GM20000 (cell line): Measurements from ENCODE around the gene TCEANC2.
"Not testable (repeated sequence)": the region's sequence is repeated elsewhere in the genome, so short reads cannot be mapped to it uniquely, and the experiment has no call there.

Experiments used
- DNase-seq: peaks from one replicate; pipeline ENCODE4 v3.0.0; 2012; ENCODE audit warnings: low spot score
- CTCF ChIP-seq: IDR thresholded peaks from 2 replicates; pipeline ENCODE4 v1.5.1; 2012; ENCODE audit warnings: mild to moderate bottlenecking, control low read depth; ENCODE audit errors: extremely low read depth, missing control alignments

TCEANC2 gene

GRCh38 chr1:54037476-54037875, 15.9 kb upstream of the TCEANC2 start:
- TF ChIP-seq CTCF, result no peak
- DNase-seq, result no peak

GRCh38 chr1:54041806-54042205, 11.6 kb upstream of the TCEANC2 start:
- TF ChIP-seq CTCF, result no peak
- no peak for DNase-seq

DNA sequence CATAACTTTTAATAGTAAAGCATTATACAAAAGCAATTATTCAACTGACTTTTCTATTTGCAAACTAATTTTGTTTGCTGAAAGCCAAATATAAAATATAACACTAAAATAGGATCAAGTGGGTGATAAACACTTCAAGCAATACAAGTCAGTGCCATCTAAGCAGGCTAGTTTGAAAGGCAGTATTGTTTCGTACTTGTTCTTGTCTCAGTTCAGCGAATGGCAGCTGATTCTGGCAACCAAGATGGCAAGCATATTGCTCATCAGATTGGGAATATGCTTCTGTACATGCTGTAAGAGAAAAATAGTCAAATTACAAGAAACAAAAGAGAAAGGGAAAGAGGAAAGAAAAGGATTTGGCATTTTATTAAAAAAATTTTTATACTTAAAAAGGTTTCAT, 7.9 kb upstream of the TCEANC2 start:
- no peak for DNase-seq
- no peak for TF ChIP-seq CTCF

GRCh38 chr1:54046671-54047383, 6.6 kb upstream of the TCEANC2 start:
- no peak for DNase-seq
- no peak for TF ChIP-seq CTCF

DNA sequence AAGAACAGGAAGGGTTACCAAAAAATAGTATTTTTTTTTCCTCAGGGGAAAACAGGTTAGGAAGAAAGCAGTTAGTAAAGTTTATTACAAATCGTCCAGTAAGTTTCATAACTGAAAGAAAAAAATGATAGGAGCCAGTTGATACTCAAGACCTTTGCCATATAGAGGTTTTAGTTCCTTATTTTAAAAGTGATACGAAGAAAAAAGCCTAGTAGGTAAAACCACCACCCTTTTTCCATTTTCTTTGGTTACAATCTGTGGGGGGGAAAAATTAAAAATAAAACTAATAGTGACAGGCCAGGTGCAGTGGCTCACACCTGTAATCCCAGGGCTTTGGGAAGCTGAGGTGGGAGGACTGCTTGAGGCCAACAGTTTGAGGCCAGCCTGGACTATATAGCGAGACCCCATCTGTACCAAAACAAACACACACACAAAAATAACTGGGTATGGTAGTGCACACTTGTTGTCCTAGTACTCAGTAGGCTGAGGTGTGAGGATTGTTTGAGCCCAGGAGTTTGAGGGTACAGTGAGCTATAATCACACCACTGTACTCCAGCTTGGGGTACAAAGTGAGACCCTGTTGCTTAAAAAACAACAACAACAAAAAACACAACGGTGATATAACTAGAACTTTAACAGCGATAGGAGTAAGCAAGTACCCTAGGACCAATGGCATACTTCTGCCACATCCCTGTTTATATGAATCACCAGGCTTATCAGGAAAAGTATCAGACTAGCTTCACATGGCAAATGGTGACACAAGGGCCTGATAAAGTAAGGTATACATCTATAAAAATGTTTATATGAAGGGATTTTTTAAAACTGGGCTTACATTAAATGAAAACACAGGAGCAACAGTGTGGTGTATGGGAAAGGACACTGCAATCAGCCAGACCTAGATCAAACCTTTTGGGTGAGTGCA, 5.8 kb upstream of the TCEANC2 start:
- DNase-seq, result no peak
- no peak for TF ChIP-seq CTCF

DNA sequence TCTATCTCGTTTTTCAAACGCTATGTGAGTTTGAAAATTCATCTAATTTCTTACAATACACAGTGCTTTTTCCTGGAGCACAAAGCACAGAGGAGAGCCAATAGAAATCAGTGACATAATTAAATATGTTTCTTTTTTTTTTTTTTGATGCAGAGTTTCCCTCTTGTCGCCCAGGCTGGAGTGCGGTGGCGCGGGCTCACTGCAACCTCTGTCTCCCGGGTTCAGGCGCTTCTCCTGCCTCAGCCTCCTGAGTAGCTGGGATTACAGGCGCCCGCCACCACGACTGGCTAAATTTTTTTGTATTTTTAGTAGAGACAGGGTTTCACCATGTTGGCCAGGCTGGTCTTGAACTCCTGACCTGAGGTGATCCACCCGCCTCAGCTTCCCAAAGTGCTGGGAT, 3.0 kb upstream of the TCEANC2 start:
- DNase-seq, result not testable (repeated sequence)

- no peak for DNase-seq
- TF ChIP-seq CTCF, result no peak
Observed at GRCh38 chr1:54051933-54052430, 1.4 kb upstream of the TCEANC2 start.
